ENCODE data around the gene CS. TPM values are rescaled to one million over a fixed set of nuclear protein-coding genes. Genes with fewer than 3 reads are reported as not detected.
"Not testable (repeated sequence)": the region's sequence is repeated elsewhere in the genome, so short reads cannot be mapped to it uniquely, and the experiment has no call there.

CS gene
- total and polyA plus RNA-seq, 2 donors (not counting 1 experiment from before 2014, with no cell fraction given) = 117 to 170 TPM

- H2AFZ ChIP-seq (ENCODE audit: low read length) = no peak overlapping the region
- no peak overlapping the region for H3K27ac ChIP-seq (ENCODE audit: insufficient read depth, low read length)
- no peak for TF ChIP-seq CTCF (conservative IDR thresholded peaks at IDR 0.05 in 1 of 2, IDR thresholded peaks at IDR 0.05 in 1 of 2; ENCODE audit: low read depth in 1 of 2, low read length in 2 of 2)
- no peak for TF ChIP-seq EZH2 (IDR thresholded peaks at IDR 0.05; ENCODE audit: low read length, missing control alignments)
- no peak for DNase-seq (ENCODE audit: low read depth in 2 of 2)
- H3K4me3 ChIP-seq (replicated peaks in 1 of 4; ENCODE audit: control extremely low read depth in 1 of 4, insufficient read depth in 1 of 4, low read depth in 3 of 4, low read length in 4 of 4) = no peak overlapping the region
- H3K36me3 ChIP-seq (ENCODE audit: control insufficient read depth, insufficient read depth, low read length) = peaks cover 30% of the 10 kb centered on the region
- no peaks in the 10 kb centered on the region for H3K9me3 ChIP-seq (ENCODE audit: control insufficient read depth, insufficient read depth, low read depth, low read length)
- no peak overlapping the region for H3K9ac ChIP-seq (ENCODE audit: insufficient read depth, low read length)
- no peaks in the 10 kb centered on the region for H3K79me2 ChIP-seq (ENCODE audit: control insufficient read depth, insufficient read depth, low read length)
- H3K4me1 ChIP-seq (ENCODE audit: control insufficient read depth, extremely low read depth, insufficient read depth, low read length) = no peaks in the 10 kb centered on the region
- no peaks in the 10 kb centered on the region for H3K27me3 ChIP-seq (ENCODE audit: control insufficient read depth, insufficient read depth, low read length)
- H4K20me1 ChIP-seq (ENCODE audit: control insufficient read depth, extremely low read depth, insufficient read depth, low read length) = no peaks in the 10 kb centered on the region
- H3K4me2 ChIP-seq (ENCODE audit: extremely low read depth, insufficient read depth, low read length) = no peak overlapping the region
Observed at GRCh38 chr12:56346675-56347074, 46.5 kb upstream of the CS start.

GRCh38 chr12:56342290-56342689 is 42.2 kb upstream of the CS start:
- H2AFZ ChIP-seq (ENCODE audit: low read length); H3K79me2 ChIP-seq (ENCODE audit: control insufficient read depth, insufficient read depth, low read length); H3K36me3 ChIP-seq (ENCODE audit: control insufficient read depth, insufficient read depth, low read length); H4K20me1 ChIP-seq (ENCODE audit: control insufficient read depth, extremely low read depth, insufficient read depth, low read length); H3K27me3 ChIP-seq (ENCODE audit: control insufficient read depth, insufficient read depth, low read length); H3K27ac ChIP-seq (ENCODE audit: insufficient read depth, low read length); H3K4me3 ChIP-seq (replicated peaks in 1 of 4; ENCODE audit: control extremely low read depth in 1 of 4, insufficient read depth in 1 of 4, low read depth in 3 of 4, low read length in 4 of 4); H3K4me2 ChIP-seq (ENCODE audit: extremely low read depth, insufficient read depth, low read length); H3K9me3 ChIP-seq (ENCODE audit: control insufficient read depth, insufficient read depth, low read depth, low read length); DNase-seq (ENCODE audit: low read depth in 2 of 2); H3K4me1 ChIP-seq (ENCODE audit: control insufficient read depth, extremely low read depth, insufficient read depth, low read length); H3K9ac ChIP-seq (ENCODE audit: insufficient read depth, low read length): not testable (repeated sequence)

GRCh38 chr12:56341616-56342015 is 41.5 kb upstream of the CS start:
- Histone ChIP-seq H3K4me1 (ENCODE audit: control insufficient read depth, extremely low read depth, insufficient read depth, low read length) (no peaks in the 10 kb centered on the region), H3K9ac (ENCODE audit: insufficient read depth, low read length) (no peak overlapping the region), H3K36me3 (ENCODE audit: control insufficient read depth, insufficient read depth, low read length) (peaks cover 9% of the 10 kb centered on the region), H3K4me3 (replicated peaks in 1 of 4; ENCODE audit: control extremely low read depth in 1 of 4, insufficient read depth in 1 of 4, low read depth in 3 of 4, low read length in 4 of 4) (no peak overlapping the region), H4K20me1 (ENCODE audit: control insufficient read depth, extremely low read depth, insufficient read depth, low read length) (no peaks in the 10 kb centered on the region), H3K27me3 (ENCODE audit: control insufficient read depth, insufficient read depth, low read length) (no peaks in the 10 kb centered on the region), H3K4me2 (ENCODE audit: extremely low read depth, insufficient read depth, low read length) (no peak overlapping the region), H2AFZ (ENCODE audit: low read length) (no peak overlapping the region), H3K27ac (ENCODE audit: insufficient read depth, low read length) (no peak overlapping the region), H3K79me2 (ENCODE audit: control insufficient read depth, insufficient read depth, low read length) (no peaks in the 10 kb centered on the region), H3K9me3 (ENCODE audit: control insufficient read depth, insufficient read depth, low read depth, low read length) (no peaks in the 10 kb centered on the region)
- TF ChIP-seq CTCF (conservative IDR thresholded peaks at IDR 0.05 in 1 of 2, IDR thresholded peaks at IDR 0.05 in 1 of 2; ENCODE audit: low read depth in 1 of 2, low read length in 2 of 2) (no peak), EZH2 (IDR thresholded peaks at IDR 0.05; ENCODE audit: low read length, missing control alignments) (no peak)
- DNase-seq (ENCODE audit: low read depth in 2 of 2) = no peak

GRCh38 chr12:56339158-56339422 is 39.0 kb upstream of the CS start:
- Histone ChIP-seq H3K27me3 (ENCODE audit: control insufficient read depth, insufficient read depth, low read length) (no peaks in the 10 kb centered on the region), H3K4me2 (ENCODE audit: extremely low read depth, insufficient read depth, low read length) (no peak overlapping the region)
- no peak for TF ChIP-seq CTCF (conservative IDR thresholded peaks at IDR 0.05 in 1 of 2, IDR thresholded peaks at IDR 0.05 in 1 of 2; ENCODE audit: low read depth in 1 of 2, low read length in 2 of 2)
- TF ChIP-seq EZH2 (IDR thresholded peaks at IDR 0.05; ENCODE audit: low read length, missing control alignments) = no peak

More at GRCh38 chr12:56339158-56339422, 39.0 kb upstream of the CS start:
- peaks cover 9% of the 10 kb centered on the region for H3K36me3 ChIP-seq (ENCODE audit: control insufficient read depth, insufficient read depth, low read length)
- no peaks in the 10 kb centered on the region for H4K20me1 ChIP-seq (ENCODE audit: control insufficient read depth, extremely low read depth, insufficient read depth, low read length)
- H3K4me3 ChIP-seq (replicated peaks in 1 of 4; ENCODE audit: control extremely low read depth in 1 of 4, insufficient read depth in 1 of 4, low read depth in 3 of 4, low read length in 4 of 4) = no peak overlapping the region
- H3K4me1 ChIP-seq (ENCODE audit: control insufficient read depth, extremely low read depth, insufficient read depth, low read length) = peaks cover 4% of the 10 kb centered on the region
- H3K79me2 ChIP-seq (ENCODE audit: control insufficient read depth, insufficient read depth, low read length) = no peaks in the 10 kb centered on the region
- DNase-seq (ENCODE audit: low read depth in 2 of 2) = no peak
- H3K9ac ChIP-seq (ENCODE audit: insufficient read depth, low read length) = no peak overlapping the region
- H3K27ac ChIP-seq (ENCODE audit: insufficient read depth, low read length) = no peak overlapping the region
- no peaks in the 10 kb centered on the region for H3K9me3 ChIP-seq (ENCODE audit: control insufficient read depth, insufficient read depth, low read depth, low read length)
- no peak overlapping the region for H2AFZ ChIP-seq (ENCODE audit: low read length)
